IPS DF 4.7 (cell line): ENCODE measurements around the gene PAQR7.

Experiments used
- DNase-seq: peaks from one replicate; pipeline ENCODE4 v3.0.0-alpha.2; 2013; ENCODE audit warnings: low spot score; ENCODE audit errors: extremely low read depth

Gene PAQR7

DNA sequence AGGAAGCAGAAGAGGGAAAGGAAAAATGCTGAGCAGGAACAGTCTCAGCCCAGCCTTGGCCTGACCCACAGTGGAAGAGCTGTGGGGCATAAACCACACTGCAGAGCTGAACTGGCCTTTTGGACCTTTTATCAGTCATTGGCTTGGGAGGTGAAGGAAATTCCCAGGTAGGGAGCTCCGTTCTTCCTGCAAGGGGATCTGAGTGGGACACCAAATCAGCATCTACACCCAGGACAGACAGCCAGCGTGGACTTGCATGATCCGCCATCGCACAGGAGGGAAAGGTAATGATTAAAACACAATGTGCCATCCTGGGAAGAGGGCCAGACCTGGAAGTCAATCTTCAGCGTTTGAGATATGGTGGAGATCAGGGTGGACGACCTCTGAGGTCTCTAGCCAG, 56.9 kb downstream of the PAQR7 start:
- no peak for DNase-seq

GRCh38 chr1:25817840-25818501, 57.5 kb downstream of the PAQR7 start:
- DNase-seq: no peak

DNA sequence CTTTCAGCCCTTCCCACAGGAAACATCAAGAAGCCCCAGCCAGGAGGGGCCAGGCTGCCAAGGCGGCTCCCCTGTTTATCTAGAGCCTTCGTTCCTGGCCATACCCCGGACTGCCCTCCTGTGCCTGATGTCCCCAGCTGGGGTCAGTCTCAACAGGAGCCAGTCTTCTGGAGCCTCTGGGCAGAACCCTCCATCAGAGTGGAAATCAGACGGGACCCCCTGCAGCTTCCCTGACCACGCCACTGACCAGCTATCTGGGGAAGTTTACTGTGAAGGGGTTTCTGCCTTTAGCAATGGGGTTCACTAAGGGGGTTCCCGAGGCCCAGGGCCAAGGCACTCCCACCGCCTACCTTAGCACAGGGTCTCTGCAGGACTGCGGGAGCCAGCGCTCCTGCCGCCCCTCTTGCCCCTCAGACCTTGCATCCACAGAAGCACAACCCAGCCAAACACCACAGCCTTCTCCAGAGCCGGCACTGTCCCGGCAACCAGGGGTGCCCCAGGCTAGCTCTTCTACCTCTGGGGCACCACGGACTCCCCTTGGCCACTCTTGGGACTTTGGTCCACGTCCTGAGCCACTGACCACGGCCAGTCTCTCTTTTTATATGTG, 59.3 kb downstream of the PAQR7 start:
- DNase-seq: no peak

GRCh38 chr1:25815208-25816111, 60.0 kb downstream of the PAQR7 start:
- no peak for DNase-seq

GRCh38 chr1:25814549-25815087, 60.9 kb downstream of the PAQR7 start:
- no peak for DNase-seq

DNA sequence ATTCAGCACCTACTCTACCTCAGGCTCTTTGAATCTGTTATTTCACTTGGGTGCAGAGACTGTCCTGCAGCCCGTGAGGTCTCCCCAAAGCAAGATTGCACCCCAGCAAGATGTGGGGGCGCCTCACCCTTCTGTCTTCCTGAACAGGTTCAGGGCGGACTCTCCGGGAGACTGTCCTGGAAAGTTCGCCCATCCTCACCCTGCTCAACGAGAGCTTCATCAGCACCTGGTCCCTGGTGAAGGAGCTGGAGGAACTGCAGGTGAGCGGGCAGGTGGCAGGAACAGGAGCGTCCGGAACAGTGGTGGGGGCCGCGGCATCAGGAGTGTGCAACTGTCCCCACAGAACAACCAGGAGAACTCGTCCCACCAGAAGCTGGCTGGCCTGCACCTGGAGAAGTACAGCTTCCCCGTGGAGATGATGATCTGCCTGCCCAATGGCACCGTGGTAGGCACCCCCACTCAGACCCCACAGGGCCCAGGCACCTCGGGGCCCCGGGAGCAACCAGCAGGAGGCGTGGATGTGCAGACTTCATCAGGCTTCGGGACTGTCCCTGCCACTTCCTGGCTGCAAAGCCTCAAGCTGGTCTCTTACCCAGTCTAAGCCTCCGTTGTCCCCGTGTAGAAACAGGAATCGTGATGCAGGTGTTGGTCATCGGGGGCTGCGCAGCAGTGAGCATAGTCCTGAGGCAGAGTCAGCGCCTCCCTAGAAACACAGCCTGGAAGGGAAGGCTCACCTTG, 61.6 kb downstream of the PAQR7 start:
- DNase-seq: no peak

DNA sequence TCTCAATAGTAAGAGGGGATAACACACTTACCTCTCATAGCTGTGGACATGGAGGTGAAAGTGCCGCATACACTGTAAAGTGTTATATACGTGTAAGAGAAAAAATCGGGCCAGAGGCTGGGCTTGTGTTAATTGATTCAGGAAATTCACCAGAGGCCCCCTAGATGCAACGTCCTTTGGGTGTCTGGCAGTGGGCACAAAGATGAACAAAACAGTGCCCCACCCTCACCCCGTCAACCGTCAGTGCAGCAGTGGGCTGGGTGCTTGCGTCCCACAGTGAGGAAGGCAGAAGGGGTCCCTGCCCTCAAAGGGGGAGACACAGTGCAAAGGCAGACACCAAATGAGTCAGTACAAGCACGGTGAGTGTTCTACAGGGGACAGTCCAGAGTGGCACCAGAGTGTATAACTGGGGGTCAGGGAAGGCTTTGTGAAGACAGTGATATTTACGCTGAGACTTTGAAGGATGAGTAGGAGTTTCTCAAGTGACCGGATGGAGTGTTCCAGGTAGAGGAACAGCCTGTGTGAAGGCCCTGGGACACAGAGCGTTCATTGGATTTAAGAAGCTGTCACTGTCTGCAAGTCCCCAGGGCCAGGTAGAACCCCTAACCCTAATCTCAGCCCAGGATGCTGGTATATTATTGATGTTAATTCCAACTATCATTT, 62.3 kb downstream of the PAQR7 start:
- DNase-seq: no peak
